HepG2 (cell line): Measurements from ENCODE around the gene GPD1. TPM values are rescaled to one million over a fixed set of nuclear protein-coding genes. Genes with fewer than 3 reads are reported as not detected.
A peak's percentile ranks its signal among the peaks of the same experiment; 100 is the strongest.

Experiments used
- ADNP ChIP-seq: sonication (generic); formaldehyde crosslinking; IDR thresholded peaks from 2 replicates; pipeline ENCODE4 v1.4.0; 2020; ENCODE audit warnings: missing genetic modification reagents
- ARHGAP35 ChIP-seq: sonication (generic); formaldehyde crosslinking; IDR thresholded peaks from 2 replicates; pipeline ENCODE4 v1.9.0; 2022; ENCODE audit warnings: mild to moderate bottlenecking, inconsistent platforms, moderate library complexity, missing genetic modification reagents, borderline replicate concordance
- CBX5 ChIP-seq: sonication (generic); formaldehyde crosslinking; IDR thresholded peaks from 2 replicates; pipeline ENCODE4 v1.4.0; 2020; ENCODE audit warnings: missing genetic modification reagents, borderline replicate concordance
- CHD4 ChIP-seq: fragments of 200-600 bp; sonication (generic); IDR thresholded peaks from 2 replicates; pipeline ENCODE4 v1.7.0; 2017; ENCODE audit warnings: mild to moderate bottlenecking, low read length, borderline replicate concordance
- DZIP1 ChIP-seq: sonication (generic); formaldehyde crosslinking; IDR thresholded peaks from 2 replicates; pipeline ENCODE4 v1.5.0; 2020; ENCODE audit warnings: mild to moderate bottlenecking, missing genetic modification reagents
- ETV5 ChIP-seq: IDR thresholded peaks from 2 replicates; pipeline ENCODE4 v1.6.1; 2018; ENCODE audit warnings: missing biosample characterization, missing genetic modification reagents, inconsistent platforms, borderline replicate concordance
- HMGXB4 ChIP-seq, 2 experiments: sonication (generic) in 1 of 2; formaldehyde crosslinking in 1 of 2; IDR thresholded peaks; 2 replicates each; pipeline versions ENCODE4 v1.4.0 to v1.6.1; 2018 to 2020; ENCODE audit warnings: missing genetic modification reagents in 2 of 2, borderline replicate concordance in 1 of 2, low read depth in 1 of 2, mild to moderate bottlenecking in 1 of 2, missing biosample characterization in 1 of 2
- HNF4A ChIP-seq: sonication (generic); formaldehyde crosslinking; IDR thresholded peaks from 2 replicates; pipeline ENCODE4 v1.4.0; 2020; ENCODE audit warnings: missing genetic modification reagents
- KAT8 ChIP-seq: IDR thresholded peaks from 2 replicates; pipeline ENCODE4 v1.6.1; 2016; ENCODE audit warnings: missing genetic modification reagents, missing compliant biosample characterization
- MIXL1 ChIP-seq: IDR thresholded peaks from 2 replicates; pipeline ENCODE4 v1.6.1; 2016
- PHF21A ChIP-seq: sonication (generic); formaldehyde crosslinking; IDR thresholded peaks from 2 replicates; pipeline ENCODE4 v1.5.0; 2020; ENCODE audit warnings: mild to moderate bottlenecking, missing genetic modification reagents
- SCMH1 ChIP-seq: sonication (generic); formaldehyde crosslinking; IDR thresholded peaks from 2 replicates; pipeline ENCODE4 v1.9.0; 2021; ENCODE audit warnings: missing genetic modification reagents, mild to moderate bottlenecking, borderline replicate concordance
- SRSF9 ChIP-seq: fragments of 200-400 bp; formaldehyde crosslinking; IDR thresholded peaks from 2 replicates; pipeline ENCODE4 v1.6.1; 2018; ENCODE audit warnings: borderline replicate concordance, mild to moderate bottlenecking, low read depth, low read length; ENCODE audit not compliant: insufficient read depth, poor library complexity, severe bottlenecking
- STAG1 ChIP-seq: sonication (generic); formaldehyde crosslinking; IDR thresholded peaks from 2 replicates; pipeline ENCODE4 v1.4.0; 2020; ENCODE audit warnings: missing genetic modification reagents
- ZBTB7A ChIP-seq: sonication (generic); formaldehyde crosslinking; IDR thresholded peaks from 2 replicates; pipeline ENCODE4 v1.8.0; 2022; ENCODE audit warnings: mild to moderate bottlenecking, missing genetic modification reagents
- ZNF10 ChIP-seq: sonication (generic); formaldehyde crosslinking; IDR thresholded peaks from 2 replicates; pipeline ENCODE4 v1.4.0; 2020; ENCODE audit warnings: mild to moderate bottlenecking, low read depth, missing genetic modification reagents, borderline replicate concordance
- ZNF263 ChIP-seq: sonication (generic); formaldehyde crosslinking; IDR thresholded peaks from 2 replicates; pipeline ENCODE4 v1.4.0; 2020; ENCODE audit warnings: missing genetic modification reagents
- ZNF607 ChIP-seq: sonication (generic); formaldehyde crosslinking; IDR thresholded peaks from 2 replicates; pipeline ENCODE4 v1.5.1; 2020; ENCODE audit warnings: missing genetic modification reagents, mild to moderate bottlenecking, borderline replicate concordance
- ZNF720 ChIP-seq: sonication (generic); formaldehyde crosslinking; IDR thresholded peaks from 2 replicates; pipeline ENCODE4 v1.4.0; 2020; ENCODE audit warnings: missing genetic modification reagents
- ZNF75D ChIP-seq: sonication (generic); formaldehyde crosslinking; IDR thresholded peaks from 2 replicates; pipeline ENCODE4 v1.8.1; 2023; ENCODE audit warnings: missing genetic modification reagents, mild to moderate bottlenecking, borderline replicate concordance
- ZNF777 ChIP-seq: sonication (generic); formaldehyde crosslinking; IDR thresholded peaks from 2 replicates; pipeline ENCODE4 v1.4.0; 2020; ENCODE audit warnings: missing genetic modification reagents
- ZSCAN25 ChIP-seq: sonication (generic); formaldehyde crosslinking; IDR thresholded peaks from 2 replicates; pipeline ENCODE4 v1.8.0; 2022; ENCODE audit warnings: mild to moderate bottlenecking, missing genetic modification reagents
- polyA plus RNA-seq, 8 experiments: library from polyadenylated mRNA; depleted of rRNA in 3 of 8; stranded (reverse) in 7 of 8; unstranded in 1 of 8; fragments of >200 nt; fragmentation: Illumina TruSeq in 4 of 8; extraction: Trizol in 4 of 8; gene quantifications; 2 replicates each; pipeline versions ENCODE4 v1.2.1 to v1.2.3, GENCODE V29; 2011 to 2016; ENCODE audit warnings: low read depth in 4 of 8, missing spikeins in 1 of 8, mixed read lengths in 1 of 8; ENCODE audit not compliant: insufficient read depth in 1 of 8
- total RNA-seq, 5 experiments: library from RNA; depleted of rRNA; stranded (reverse); fragments of >200 nt; fragmentation: Illumina TruSeq; extraction: Trizol; gene quantifications; 2 replicates each; pipeline ENCODE4 v1.2.3, GENCODE V29; 2016; ENCODE audit warnings: low read depth in 1 of 5
- TF ChIP-seq, protein P1 (sequence below): sonication (generic); formaldehyde crosslinking; IDR thresholded peaks from 2 replicates; pipeline ENCODE4 v1.4.0; 2020; ENCODE audit warnings: missing genetic modification reagents

The GPD1 gene
- total and polyA plus RNA-seq, 2 of the 13 experiments (the other 11 are each of a cell fraction or from before 2014, with no cell fraction given) = 3.7 to 30.6 TPM

DNA sequence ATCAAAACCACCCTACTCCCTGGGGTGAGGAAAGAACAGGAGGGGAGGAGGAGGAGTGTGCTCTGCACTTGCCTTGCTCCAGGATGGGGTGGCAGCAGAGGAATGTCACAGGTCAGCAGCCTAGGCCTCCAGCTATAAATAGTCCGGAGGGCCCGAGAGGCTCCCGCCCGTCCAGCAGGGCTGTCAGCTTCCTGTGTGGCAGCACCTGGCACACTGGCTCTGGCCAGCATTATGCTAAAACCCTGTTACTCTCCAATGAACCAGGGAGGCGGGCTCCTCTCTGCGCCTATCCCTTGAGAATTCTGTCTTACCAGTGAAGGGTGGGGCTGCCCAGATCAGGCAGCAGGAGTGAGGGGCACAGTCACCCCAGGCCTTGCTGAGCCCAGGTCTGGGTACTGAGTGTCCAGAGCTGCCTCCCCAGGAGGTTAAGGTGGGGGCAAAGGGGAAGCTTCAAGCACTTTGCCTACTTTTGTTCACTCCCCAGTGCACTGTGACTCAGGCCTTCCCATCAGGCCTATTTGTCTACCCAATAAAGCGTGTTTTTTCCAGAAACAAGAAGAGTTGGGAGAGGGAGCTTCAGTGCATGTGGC lies 7.0 kb downstream of the GPD1 start (continued):
- TF ChIP-seq, protein P1, sequence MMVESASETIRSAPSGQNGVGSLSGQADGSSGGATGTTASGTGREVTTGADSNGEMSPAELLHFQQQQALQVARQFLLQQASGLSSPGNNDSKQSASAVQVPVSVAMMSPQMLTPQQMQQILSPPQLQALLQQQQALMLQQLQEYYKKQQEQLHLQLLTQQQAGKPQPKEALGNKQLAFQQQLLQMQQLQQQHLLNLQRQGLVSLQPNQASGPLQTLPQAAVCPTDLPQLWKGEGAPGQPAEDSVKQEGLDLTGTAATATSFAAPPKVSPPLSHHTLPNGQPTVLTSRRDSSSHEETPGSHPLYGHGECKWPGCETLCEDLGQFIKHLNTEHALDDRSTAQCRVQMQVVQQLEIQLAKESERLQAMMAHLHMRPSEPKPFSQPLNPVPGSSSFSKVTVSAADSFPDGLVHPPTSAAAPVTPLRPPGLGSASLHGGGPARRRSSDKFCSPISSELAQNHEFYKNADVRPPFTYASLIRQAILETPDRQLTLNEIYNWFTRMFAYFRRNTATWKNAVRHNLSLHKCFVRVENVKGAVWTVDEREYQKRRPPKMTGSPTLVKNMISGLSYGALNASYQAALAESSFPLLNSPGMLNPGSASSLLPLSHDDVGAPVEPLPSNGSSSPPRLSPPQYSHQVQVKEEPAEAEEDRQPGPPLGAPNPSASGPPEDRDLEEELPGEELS (CRISPR knock-in tag) = no peak
- TF ChIP-seq CBX5 (CRISPR knock-in tag) (no peak), ARHGAP35 (CRISPR knock-in tag) (no peak; the same call in 1 of the 2 replicates), HNF4A (CRISPR knock-in tag) (0 out of 2 replicates have a peak, but pooled peaks have one; percentile 1), ZNF720 (CRISPR knock-in tag) (no peak), DZIP1 (CRISPR knock-in tag) (no peak), KAT8 (CRISPR knock-in tag) (0 out of 2 replicates have a peak, but pooled peaks have one; percentile 18), HMGXB4 (CRISPR knock-in tag; IDR thresholded peaks at IDR 0.05; ENCODE audit: borderline replicate concordance in 1 of 2, low read depth in 1 of 2) (peak in 1 of 2 experiments; percentile 24; a peak in 1 of 4 replicates), ZNF75D (no peak), STAG1 (CRISPR knock-in tag) (no peak), SRSF9 (no peak), ZNF263 (peak; percentile 64), SCMH1 (no peak), MIXL1 (no peak), ZSCAN25 (CRISPR knock-in tag) (no peak), ETV5 (peak; percentile 55; the same call in 1 of the 2 replicates), ZNF10 (no peak), ADNP (no peak), PHF21A (CRISPR knock-in tag) (peak; percentile 59; the same call in 1 of the 2 replicates), ZNF607 (CRISPR knock-in tag) (no peak), ZBTB7A (CRISPR knock-in tag) (0 out of 2 replicates have a peak, but pooled peaks have one; percentile 42), ZNF777 (CRISPR knock-in tag) (peak; percentile 39; the same call in 1 of the 2 replicates), CHD4 (no peak)
